ENCODE data around the gene OSBPL1A.

DNA sequence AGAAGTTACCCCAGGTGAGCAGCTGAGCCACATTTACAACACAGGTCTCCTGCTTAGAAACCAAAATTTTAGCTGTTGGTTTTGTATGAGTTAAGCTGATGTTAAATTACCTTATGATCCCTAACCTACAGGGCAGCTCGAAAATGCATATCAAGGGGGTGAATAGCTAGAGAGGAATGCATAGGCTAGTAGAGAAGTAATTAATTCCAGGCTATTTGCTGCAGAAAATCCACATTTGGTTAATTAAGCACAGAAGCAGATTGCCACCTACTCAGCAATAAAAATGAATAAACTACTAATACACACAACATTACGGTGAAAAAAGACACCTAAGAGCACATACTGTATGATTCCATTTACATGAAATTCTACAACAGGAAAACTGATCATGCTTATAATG, 91.4 kb downstream of the OSBPL1A start:
- TF ChIP-seq, protein P1, sequence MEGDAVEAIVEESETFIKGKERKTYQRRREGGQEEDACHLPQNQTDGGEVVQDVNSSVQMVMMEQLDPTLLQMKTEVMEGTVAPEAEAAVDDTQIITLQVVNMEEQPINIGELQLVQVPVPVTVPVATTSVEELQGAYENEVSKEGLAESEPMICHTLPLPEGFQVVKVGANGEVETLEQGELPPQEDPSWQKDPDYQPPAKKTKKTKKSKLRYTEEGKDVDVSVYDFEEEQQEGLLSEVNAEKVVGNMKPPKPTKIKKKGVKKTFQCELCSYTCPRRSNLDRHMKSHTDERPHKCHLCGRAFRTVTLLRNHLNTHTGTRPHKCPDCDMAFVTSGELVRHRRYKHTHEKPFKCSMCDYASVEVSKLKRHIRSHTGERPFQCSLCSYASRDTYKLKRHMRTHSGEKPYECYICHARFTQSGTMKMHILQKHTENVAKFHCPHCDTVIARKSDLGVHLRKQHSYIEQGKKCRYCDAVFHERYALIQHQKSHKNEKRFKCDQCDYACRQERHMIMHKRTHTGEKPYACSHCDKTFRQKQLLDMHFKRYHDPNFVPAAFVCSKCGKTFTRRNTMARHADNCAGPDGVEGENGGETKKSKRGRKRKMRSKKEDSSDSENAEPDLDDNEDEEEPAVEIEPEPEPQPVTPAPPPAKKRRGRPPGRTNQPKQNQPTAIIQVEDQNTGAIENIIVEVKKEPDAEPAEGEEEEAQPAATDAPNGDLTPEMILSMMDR (IDR thresholded peaks at IDR 0.05), result no peak
- TF ChIP-seq POLR2A (IDR thresholded peaks at IDR 0.05), result no peak
